CD4-positive, alpha-beta T cell treated with Interferon alpha-2 for 1 hour (primary cell): ENCODE results near the gene NRP2.

Experiments used
- DNase-seq, 2 donors: peaks; one replicate each; pipeline ENCODE4 v3.0.0-alpha.2; 2020 to 2022

The NRP2 gene

DNA sequence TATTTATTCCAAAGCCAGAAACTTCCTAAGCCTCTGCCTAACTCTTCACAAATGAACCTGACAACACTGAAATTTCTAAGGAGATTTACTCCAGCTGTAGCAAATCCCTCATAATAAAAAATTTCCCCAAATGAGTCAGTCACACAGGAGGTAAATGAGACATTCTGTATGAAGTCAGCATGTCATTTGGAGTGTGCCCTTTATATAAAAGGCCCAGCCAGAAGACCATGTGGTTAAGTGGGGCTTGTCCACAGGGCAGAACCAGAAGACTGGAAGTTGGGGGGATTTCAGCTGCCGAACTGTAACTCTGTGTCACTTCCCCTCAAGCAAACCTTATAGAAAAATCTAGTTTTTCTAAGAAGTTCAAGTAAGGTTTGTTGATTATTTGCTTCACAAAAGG, 30.2 kb downstream of the NRP2 start:
- DNase-seq, result no peak

DNA sequence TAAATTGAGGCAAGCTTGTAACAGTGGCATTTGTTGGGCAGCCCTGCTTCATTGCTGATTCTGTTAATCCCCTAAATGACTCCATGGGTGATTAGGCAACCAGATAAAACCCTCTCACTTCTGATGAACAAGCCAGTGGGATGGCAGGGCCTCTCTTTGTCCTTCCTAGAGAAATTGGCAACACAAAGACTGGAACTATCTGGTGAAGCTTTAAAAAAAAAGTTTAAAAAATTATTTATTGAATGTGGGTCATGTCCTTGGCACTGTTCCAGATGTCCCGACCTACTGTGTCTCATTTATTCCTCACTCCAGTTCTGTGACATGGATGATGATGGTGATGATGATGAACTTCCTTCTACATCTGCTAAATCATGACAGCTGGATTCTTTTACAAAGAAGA, 30.8 kb downstream of the NRP2 start:
- no peak for DNase-seq

- DNase-seq, result peak in 1 of 2 donors; percentile 33
Measured at GRCh38 chr2:205714058-205714776, 31.9 kb downstream of the NRP2 start.

DNA sequence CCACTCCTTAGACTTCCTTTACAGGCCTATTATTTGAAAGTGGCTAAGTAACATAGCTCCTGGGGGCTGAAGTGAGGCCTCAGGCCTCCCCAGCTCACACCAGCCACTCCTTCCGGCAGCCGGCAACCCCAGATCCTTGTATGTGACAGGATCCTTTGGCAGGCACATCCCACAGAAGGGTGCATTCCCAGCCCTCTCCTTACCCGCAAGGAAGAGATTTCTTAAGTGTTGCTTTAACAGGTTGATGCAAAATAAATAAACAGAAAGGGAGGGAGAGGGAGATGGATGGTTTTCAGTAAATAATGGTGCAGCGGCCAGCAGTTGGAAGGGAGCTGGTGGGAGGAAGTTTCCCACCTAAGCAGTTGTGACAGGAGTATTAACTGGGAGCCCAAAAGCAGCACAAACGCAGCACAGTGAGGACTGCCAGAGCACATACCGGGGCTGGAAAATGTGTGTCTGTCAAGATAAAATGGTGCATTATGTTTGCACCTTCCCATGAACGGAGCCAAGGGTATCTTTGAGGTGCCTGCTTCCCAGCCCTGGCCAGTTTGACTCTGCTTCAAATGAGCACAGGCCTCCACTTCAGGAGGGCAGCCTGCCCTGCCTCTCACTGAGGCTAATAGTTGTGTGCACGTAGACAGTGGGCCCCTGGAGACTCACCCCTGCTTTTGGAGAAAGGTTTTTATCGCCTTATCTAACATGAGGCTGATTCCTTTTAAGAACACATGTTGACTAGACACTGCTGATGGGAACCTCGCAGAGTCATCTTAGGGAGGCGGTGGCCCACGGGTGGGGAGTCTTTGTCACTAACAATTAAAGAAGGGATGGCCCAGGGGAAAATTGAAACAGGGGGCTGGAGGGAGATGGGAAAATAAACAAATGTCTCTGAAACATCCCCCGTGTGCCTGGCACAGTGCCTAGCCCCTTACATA, 32.8 kb downstream of the NRP2 start:
- DNase-seq, result no peak

DNA sequence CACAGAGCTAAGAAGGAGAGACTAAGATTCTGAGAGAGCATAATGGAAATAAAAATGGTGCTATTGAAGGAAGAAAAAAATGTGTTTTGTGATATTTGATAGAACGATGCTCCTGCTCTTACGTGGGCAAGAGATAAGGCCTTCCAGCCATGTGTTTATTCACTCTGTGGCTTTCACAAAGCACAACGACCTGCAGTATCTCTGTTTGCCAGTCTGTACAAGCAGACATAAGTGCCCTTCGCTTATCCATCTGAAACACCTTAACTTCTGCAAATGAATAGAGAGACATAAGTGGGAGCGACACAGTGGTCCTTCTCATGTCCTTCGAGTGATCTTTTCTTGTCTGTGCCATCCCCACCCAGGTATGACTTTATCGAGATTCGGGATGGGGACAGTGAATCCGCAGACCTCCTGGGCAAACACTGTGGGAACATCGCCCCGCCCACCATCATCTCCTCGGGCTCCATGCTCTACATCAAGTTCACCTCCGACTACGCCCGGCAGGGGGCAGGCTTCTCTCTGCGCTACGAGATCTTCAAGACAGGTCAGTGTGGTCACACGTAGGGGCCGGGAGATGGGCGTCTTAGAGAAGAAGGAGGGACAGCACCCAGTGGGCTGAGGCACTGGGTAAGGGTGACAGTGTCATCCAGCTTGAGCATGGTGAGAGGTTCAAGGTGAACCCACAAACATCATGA, 33.7 kb downstream of the NRP2 start:
- no peak for DNase-seq

- DNase-seq, result no peak
Measured at GRCh38 chr2:205717175-205717846, 35.0 kb downstream of the NRP2 start.

GRCh38 chr2:205717999-205718398, 35.7 kb downstream of the NRP2 start:
- DNase-seq, result no peak

DNA sequence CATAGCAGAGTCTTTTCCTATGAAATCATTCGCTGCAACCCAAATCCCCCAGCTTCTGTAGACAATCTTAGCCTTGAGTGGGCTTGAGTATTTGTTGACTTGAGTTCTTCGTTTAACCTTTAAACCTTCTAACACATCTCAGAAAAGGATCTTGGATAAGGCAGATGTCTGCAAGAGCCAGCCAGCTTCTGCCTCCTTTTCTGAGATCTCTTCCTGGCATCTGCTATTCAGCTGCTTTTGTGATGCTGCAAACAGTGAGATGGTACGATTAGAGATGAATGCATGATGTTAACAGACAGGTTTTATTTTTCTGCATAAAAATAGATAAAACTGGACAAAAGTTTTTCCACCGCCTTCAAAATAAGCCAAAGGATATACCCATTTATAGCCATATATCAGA, 37.5 kb downstream of the NRP2 start:
- no peak for DNase-seq

DNA sequence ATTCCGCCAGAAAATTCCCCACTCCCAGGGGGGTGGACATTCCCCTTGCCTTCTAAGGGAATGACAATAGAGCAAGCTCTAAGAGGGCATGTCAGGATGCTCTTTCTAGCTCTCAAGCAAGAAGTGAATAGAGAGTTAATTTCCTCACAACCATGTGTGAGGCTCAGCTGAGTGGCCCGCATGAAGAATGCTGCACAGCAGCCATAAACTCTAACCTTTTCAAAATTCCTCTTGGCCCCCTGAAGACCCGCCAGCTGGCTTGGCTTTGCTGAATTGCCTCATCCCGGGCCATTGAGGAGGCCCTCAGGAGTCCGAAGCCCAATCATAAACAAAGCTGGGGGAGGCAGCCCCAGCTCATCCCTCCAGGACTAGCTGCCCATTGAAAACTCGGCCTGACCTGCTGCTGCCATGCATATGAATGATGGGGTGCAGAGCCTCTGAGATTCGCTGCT, 38.2 kb downstream of the NRP2 start:
- DNase-seq, result no peak

GRCh38 chr2:205721057-205721449, 38.8 kb downstream of the NRP2 start:
- DNase-seq, result no peak

DNA sequence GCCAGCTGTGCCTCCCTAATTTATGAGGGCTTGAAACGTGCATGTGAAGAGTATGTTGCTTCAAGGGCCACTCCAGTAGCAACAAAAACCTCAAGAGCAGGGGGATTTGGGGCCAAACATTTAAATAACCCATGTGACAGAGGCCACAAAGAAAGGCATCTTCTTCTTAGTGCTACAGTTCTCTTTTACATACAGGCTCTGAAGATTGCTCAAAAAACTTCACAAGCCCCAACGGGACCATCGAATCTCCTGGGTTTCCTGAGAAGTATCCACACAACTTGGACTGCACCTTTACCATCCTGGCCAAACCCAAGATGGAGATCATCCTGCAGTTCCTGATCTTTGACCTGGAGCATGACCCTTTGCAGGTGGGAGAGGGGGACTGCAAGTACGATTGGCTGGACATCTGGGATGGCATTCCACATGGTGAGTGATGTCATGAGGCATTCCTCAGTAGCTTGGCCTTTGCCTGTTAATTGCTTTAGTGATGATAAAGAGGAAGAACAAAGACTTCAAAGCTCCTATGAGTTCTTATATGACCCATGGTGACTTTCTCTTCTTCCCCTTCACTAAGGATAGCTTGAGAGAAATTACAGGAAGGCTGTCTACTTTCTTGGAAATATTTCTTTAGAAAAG, 40.1 kb downstream of the NRP2 start:
- no peak for DNase-seq

- DNase-seq, result no peak
Measured at GRCh38 chr2:205723179-205723578, 40.9 kb downstream of the NRP2 start.

GRCh38 chr2:205725059-205725458, 42.8 kb downstream of the NRP2 start:
- no peak for DNase-seq

- DNase-seq, result no peak
Measured at GRCh38 chr2:205726506-205726905, 44.2 kb downstream of the NRP2 start.

DNA sequence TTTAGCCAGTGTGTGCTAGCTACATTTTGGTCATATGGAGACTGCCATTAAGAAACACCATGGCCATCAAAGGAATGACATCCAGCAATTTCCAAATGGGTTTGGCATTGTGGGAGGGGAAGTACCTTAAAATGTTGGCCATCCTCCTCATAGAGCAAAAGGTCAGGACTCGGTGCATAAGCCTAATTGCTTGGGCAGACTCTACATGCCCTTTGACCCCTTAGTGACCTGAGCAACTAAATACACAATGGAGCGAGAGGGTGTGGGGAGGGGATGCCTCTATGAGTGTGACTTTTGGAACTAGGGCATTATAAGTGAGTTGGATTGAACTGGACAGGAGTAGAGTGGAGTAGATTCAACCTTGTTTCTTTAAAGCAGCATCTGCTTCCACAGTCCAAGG, 44.9 kb downstream of the NRP2 start:
- no peak for DNase-seq

- no peak for DNase-seq
Measured at GRCh38 chr2:205728366-205728765, 46.1 kb downstream of the NRP2 start.

DNA sequence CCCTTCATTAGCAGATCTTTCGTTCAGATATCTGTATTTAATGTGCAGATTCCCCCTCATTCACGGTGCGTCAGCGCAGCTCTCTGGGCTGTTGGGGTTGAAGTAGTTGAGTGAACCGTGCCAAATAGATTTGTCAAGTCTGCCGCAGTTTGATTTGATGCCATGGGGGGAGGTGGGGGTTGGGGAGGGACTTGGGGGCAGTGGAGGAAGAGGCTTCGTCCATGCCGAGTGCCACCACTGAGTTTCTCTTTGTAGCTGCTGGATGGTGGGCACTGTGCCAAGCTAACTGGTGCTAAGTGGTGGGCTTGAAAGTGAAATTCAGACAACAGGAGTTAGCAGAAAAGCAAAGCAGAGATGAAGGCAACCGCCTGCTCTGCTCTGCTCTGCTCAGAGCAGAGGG, 47.9 kb downstream of the NRP2 start:
- no peak for DNase-seq

DNA sequence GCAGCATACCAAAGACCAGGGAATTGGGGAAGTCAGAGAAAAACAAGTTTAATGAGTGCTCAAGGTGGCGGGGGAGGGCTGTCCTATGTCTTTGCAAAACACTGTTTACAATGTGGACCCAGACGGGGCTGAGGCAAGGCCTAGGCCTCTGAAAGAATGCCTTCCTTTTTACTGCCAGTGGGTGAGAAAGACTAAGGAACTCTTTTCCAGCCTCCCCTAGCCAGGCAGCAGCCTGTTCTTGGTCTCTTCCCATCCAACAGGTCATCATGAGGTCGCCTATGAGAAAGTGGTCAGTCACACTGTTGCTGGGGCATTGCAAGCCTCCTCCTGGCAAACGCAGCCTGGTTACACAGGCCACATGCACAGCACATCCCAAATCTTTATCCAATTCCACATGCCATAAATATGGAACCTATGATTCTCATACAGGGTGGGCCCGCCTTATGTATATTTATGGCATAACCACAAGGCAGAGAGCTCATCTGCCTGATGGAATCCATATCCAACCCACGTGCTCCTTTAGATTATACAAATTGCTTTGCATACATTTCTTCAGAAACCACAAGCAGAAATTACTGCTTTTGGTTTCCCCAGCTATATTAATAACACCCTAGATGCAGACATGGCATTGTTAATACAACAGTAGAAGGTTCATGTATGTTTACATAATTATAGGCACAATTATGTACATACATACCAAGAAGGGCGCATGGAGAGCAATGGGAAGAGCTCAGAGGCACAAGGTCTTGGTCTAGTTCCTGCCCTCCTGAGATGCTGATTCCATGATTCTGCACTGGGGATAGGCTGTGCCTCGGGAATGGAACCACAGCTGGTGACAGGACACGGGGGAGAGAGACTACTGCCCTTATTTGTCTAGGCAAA, 48.6 kb downstream of the NRP2 start:
- DNase-seq, result no peak

DNA sequence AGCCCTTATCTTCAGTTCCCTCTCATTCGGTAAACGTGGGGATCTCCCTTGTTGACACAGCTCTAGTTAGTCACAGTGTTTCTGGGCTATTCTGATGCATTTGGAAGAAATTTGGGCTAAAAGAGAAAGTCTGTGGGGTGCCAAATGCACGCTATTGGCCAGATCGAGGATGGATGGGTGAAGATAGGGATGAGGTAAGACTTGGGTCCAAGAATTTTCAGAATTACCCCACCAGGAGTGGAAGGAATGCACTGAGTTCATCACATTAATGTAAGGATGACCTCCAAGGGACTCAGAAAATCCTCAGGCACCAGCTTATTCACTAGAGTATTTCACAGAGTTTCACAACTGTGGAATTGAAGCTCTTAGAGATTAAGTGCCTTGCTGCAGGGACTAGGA, 49.3 kb downstream of the NRP2 start:
- no peak for DNase-seq

DNA sequence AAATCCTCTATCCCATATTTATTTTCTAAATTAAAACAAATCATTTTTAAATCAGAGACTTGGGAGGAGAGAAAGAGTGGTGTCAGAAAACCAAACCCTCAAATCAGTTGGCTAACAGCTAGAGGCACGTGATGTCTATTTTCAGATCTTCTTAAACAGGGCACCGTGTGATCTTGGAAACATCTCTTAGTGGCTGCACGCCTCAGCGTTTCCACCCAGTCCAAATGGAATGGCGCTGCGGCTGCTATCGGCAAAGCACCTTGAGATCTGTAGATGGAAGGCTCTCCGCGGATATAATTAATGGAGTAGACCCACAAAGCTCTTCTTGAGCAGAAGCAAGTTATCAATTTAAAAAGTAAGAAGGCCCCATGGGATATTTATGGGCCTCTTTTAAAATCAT, 50.0 kb downstream of the NRP2 start:
- DNase-seq, result no peak

- DNase-seq, result no peak
Measured at GRCh38 chr2:205733082-205733481, 50.8 kb downstream of the NRP2 start.
